ENCODE data around the gene OGFOD1.

GRCh38 chr16:56460101-56460500 is 8.7 kb downstream of the OGFOD1 start:
- TF ChIP-seq, protein P1, sequence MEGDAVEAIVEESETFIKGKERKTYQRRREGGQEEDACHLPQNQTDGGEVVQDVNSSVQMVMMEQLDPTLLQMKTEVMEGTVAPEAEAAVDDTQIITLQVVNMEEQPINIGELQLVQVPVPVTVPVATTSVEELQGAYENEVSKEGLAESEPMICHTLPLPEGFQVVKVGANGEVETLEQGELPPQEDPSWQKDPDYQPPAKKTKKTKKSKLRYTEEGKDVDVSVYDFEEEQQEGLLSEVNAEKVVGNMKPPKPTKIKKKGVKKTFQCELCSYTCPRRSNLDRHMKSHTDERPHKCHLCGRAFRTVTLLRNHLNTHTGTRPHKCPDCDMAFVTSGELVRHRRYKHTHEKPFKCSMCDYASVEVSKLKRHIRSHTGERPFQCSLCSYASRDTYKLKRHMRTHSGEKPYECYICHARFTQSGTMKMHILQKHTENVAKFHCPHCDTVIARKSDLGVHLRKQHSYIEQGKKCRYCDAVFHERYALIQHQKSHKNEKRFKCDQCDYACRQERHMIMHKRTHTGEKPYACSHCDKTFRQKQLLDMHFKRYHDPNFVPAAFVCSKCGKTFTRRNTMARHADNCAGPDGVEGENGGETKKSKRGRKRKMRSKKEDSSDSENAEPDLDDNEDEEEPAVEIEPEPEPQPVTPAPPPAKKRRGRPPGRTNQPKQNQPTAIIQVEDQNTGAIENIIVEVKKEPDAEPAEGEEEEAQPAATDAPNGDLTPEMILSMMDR (IDR thresholded peaks at IDR 0.05): no peak
- TF ChIP-seq POLR2A (IDR thresholded peaks at IDR 0.05): no peak
